Kidney epithelial cell (primary cell): ENCODE results near the gene CA10. TPM values are rescaled to one million over a fixed set of nuclear protein-coding genes. Genes with fewer than 3 reads are reported as not detected.

Source experiments
- DNase-seq: peaks from one replicate; pipeline ENCODE4 v3.0.0-alpha.2; 2010; ENCODE audit warnings: low read depth
- H3K27me3 ChIP-seq: 2 replicates; pipeline ENCODE4 v1.6.0; 2011; ENCODE audit warnings: low read length; ENCODE audit not compliant: control insufficient read depth, insufficient read depth
- H3K36me3 ChIP-seq: 2 replicates; pipeline ENCODE4 v1.5.1; 2011; ENCODE audit warnings: low read length; ENCODE audit not compliant: control insufficient read depth, insufficient read depth
- H3K4me3 ChIP-seq: 2 replicates; pipeline ENCODE4 v1.5.1; 2011; ENCODE audit warnings: low read depth, mild to moderate bottlenecking, control low read depth, low read length
- CTCF ChIP-seq: IDR thresholded peaks from 2 replicates; pipeline ENCODE4 v1.5.1; 2011; ENCODE audit warnings: mild to moderate bottlenecking, moderate library complexity, low read length, control low read depth, inconsistent platforms; ENCODE audit not compliant: insufficient read depth, poor library complexity, severe bottlenecking
- total RNA-seq: library from RNA; depleted of rRNA; stranded (reverse); fragments of >200 nt; gene quantifications from 2 replicates; pipeline ENCODE4 v1.2.3, GENCODE V29; 2015

Gene CA10
- total RNA-seq, 1 donor from 2014 or later: 0.13 TPM

- Histone ChIP-seq H3K4me3 (no peak overlapping the region), H3K36me3 (no peaks in the 10 kb centered on the region)
- TF ChIP-seq CTCF: no peak
These were observed 86.8 kb downstream of the CA10 start for GRCh38 chr17:52071712-52072111.

GRCh38 chr17:52064791-52065211 lies 93.7 kb downstream of the CA10 start:
- TF ChIP-seq CTCF: no peak

More at GRCh38 chr17:52071712-52072111, 86.8 kb downstream of the CA10 start:
- DNase-seq: no peak
- H3K27me3 ChIP-seq: no peaks in the 10 kb centered on the region

GRCh38 chr17:52049496-52049895 lies 109.0 kb downstream of the CA10 start:
- no peak for TF ChIP-seq CTCF
- Histone ChIP-seq H3K27me3 (no peaks in the 10 kb centered on the region), H3K36me3 (no peaks in the 10 kb centered on the region), H3K4me3 (no peak overlapping the region)
- no peak for DNase-seq

More at GRCh38 chr17:52064791-52065211, 93.7 kb downstream of the CA10 start:
- Histone ChIP-seq H3K4me3 (no peak overlapping the region), H3K27me3 (no peaks in the 10 kb centered on the region), H3K36me3 (no peaks in the 10 kb centered on the region)
- DNase-seq: no peak

- H3K36me3 ChIP-seq: no peaks in the 10 kb centered on the region
- H3K4me3 ChIP-seq: no peak overlapping the region
- no peaks in the 10 kb centered on the region for H3K27me3 ChIP-seq
- no peak for TF ChIP-seq CTCF
- no peak for DNase-seq
These were observed 109.5 kb downstream of the CA10 start for GRCh38 chr17:52049051-52049450.

GRCh38 chr17:52048137-52048898 lies 110.2 kb downstream of the CA10 start:
- no peak for DNase-seq
- TF ChIP-seq CTCF: no peak
- no peaks in the 10 kb centered on the region for H3K27me3 ChIP-seq
- H3K36me3 ChIP-seq: no peaks in the 10 kb centered on the region
- H3K4me3 ChIP-seq: no peak overlapping the region

GRCh38 chr17:52047086-52047485 lies 111.4 kb downstream of the CA10 start:
- H3K4me3 ChIP-seq: no peak overlapping the region
- no peak for TF ChIP-seq CTCF
- no peak for DNase-seq
- H3K36me3 ChIP-seq: no peaks in the 10 kb centered on the region
- no peaks in the 10 kb centered on the region for H3K27me3 ChIP-seq
